Common myeloid progenitor, CD34-positive (primary cell): ENCODE measurements around the gene MAGEF1.
A peak's percentile ranks its signal among the peaks of the same experiment; 100 is the strongest.

ENCODE experiments used
- CTCF ChIA-PET: fragments of 350-600 bp; sonication (Branson Sonifier 250); formaldehyde crosslinking; loops from one replicate; lab custom pipeline; 2021; ENCODE audit warnings: antibody characterized with exemption; lab: Charles Lee
- POLR2A ChIA-PET: fragments of 350-600 bp; sonication (Branson Sonifier 250); formaldehyde crosslinking; loops from one replicate; lab custom pipeline; 2021; ENCODE audit warnings: antibody characterized with exemption; lab: Charles Lee
- DNase-seq, 3 donors: peaks; one replicate each; pipeline versions ENCODE4 v3.0.0 to v3.0.0-alpha.2; 2013
- H3K27ac ChIP-seq, 2 experiments: 1 replicate in 1 of 2; 2 replicates in 1 of 2; pipeline ENCODE4 v1.7.0; 2013; ENCODE audit warnings: inconsistent platforms in 2 of 2, low read length in 2 of 2, mild to moderate bottlenecking in 2 of 2, low read depth in 1 of 2, moderate library complexity in 1 of 2; ENCODE audit not compliant: severe bottlenecking in 2 of 2, insufficient read depth in 1 of 2, poor library complexity in 1 of 2
- H3K27me3 ChIP-seq, 5 experiments: replicated peaks in 2 of 5; 1 replicate in 3 of 5; 2 replicates in 2 of 5; pipeline versions ENCODE4 v1.6.1 to v1.7.0; 2013; ENCODE audit warnings: low read length in 4 of 5, mild to moderate bottlenecking in 2 of 5, moderate library complexity in 2 of 5, inconsistent platforms in 1 of 5; ENCODE audit not compliant: insufficient read depth in 5 of 5, control insufficient read depth in 4 of 5
- H3K36me3 ChIP-seq, 4 experiments: 1 replicate in 2 of 4; 2 replicates in 2 of 4; pipeline versions ENCODE4 v1.6.1 to v1.7.0; 2013; ENCODE audit warnings: low read length in 3 of 4, control low read depth in 1 of 4, mild to moderate bottlenecking in 1 of 4; ENCODE audit not compliant: control insufficient read depth in 4 of 4, insufficient read depth in 4 of 4
- H3K4me1 ChIP-seq, 4 experiments: 1 replicate in 3 of 4; 2 replicates in 1 of 4; pipeline versions ENCODE4 v1.6.1 to v1.7.1; 2013; ENCODE audit warnings: low read length in 3 of 4, mild to moderate bottlenecking in 3 of 4, control low read depth in 1 of 4, inconsistent platforms in 1 of 4, moderate library complexity in 1 of 4; ENCODE audit not compliant: control insufficient read depth in 4 of 4, insufficient read depth in 4 of 4; ENCODE audit errors: control extremely low read depth in 1 of 4
- H3K4me3 ChIP-seq, 7 experiments: 1 replicate in 4 of 7; 2 replicates in 3 of 7; pipeline versions ENCODE4 v1.5.1 to v1.7.0; 2013; ENCODE audit warnings: mild to moderate bottlenecking in 7 of 7, low read length in 6 of 7, moderate library complexity in 6 of 7, inconsistent platforms in 2 of 7, low read depth in 2 of 7, control low read depth in 1 of 7; ENCODE audit not compliant: insufficient read depth in 4 of 7, control insufficient read depth in 1 of 7; ENCODE audit errors: extremely low read depth in 1 of 7
- H3K9me3 ChIP-seq, 5 experiments: 1 replicate in 4 of 5; 2 replicates in 1 of 5; pipeline versions ENCODE4 v1.6.1 to v1.7.1; 2013; ENCODE audit warnings: low read length in 4 of 5, mild to moderate bottlenecking in 2 of 5, inconsistent platforms in 1 of 5, low read depth in 1 of 5, moderate library complexity in 1 of 5; ENCODE audit not compliant: control insufficient read depth in 4 of 5, insufficient read depth in 2 of 5; ENCODE audit errors: control extremely low read depth in 1 of 5
- WGBS: methylation state at CpG from one replicate; pipeline ENCODE4 v1.1.5; 2013; ENCODE audit not compliant: insufficient coverage; 5-methylcytosine and 5-hydroxymethylcytosine counted together

The MAGEF1 gene

DNA sequence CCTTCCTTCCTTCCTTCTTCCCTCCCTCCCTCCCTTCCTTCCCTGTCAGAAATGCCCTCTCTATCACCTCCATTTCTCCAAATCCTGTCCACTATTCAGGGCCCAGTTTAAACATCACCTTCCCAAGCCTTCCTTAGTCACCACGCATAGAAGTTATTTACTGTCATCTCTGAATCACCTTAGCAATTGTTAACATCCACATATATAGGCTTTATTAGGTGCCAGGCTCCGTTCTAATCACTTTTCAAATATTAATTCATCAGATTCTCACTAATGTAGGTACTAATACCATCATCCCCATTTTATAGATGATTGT, 1.1 kb upstream of the MAGEF1 start:
- POLR2A ChIA-PET: interaction anchor here (0.7 to 1.4 kb wide), 3 partner anchors 44 to 129 kb away, joined by 3 read pairs; no protein-coding TSS in a partner anchor
- WGBS: 71% methylated on average over 1 of the region's 2 CpGs

DNA sequence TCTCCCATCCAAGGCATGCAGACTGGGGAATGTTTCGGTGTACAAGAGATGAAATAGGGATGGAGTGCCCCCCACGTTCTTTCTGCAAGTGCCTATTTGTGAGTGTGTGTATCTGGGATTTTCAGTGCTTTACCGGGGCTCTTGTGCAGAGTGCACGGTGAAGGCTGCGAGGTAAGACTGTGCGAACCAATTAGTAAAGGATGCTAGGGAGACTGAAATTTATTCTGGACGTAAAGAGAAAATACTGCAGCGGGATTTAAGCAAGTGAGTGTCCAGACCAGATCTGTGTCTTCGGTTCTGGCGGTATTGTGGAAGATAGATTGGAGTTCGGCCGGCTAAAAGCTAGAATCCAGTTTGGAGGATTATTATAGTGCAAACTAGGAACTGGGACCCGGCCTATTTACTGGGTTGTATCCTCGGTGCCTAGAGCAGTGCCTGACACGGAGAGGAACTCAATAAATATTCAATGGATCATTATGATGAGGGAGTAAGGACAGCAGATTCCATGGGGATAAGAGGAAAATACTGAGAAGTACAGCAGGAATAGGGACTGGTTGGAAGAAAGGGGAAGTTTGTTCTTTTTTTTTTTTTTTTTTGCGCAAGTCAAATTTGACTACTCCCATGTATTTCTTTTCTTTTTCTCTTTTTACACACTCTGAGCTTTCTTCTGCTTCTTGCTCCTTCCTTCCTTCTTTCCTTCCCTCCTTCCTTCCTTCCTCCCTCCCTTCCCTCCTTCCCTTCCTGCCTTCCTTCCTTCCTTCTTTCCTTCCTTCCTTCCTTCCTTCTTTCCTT, 580 bp upstream of the MAGEF1 start:
- peaks cover 0 to under 1% (median 0%) of the 10 kb centered on the region in 5 experiments for H3K9me3 ChIP-seq
- no peaks in the 10 kb centered on the region for H3K27me3 ChIP-seq
- peak overlapping the region in 1 of 2 experiments; percentile 55 for H3K27ac ChIP-seq
- H3K36me3 ChIP-seq: peaks cover 2 to 18% (median 3%) of the 10 kb centered on the region in 4 experiments
- DNase-seq: peak in 1 of 3 donors; percentile 80
- H3K4me1 ChIP-seq: peaks cover 6 to 53% (median 29%) of the 10 kb centered on the region in 4 experiments
- peak overlapping the region; percentile 67 to 86 (median 75) for H3K4me3 ChIP-seq
- CTCF ChIA-PET: interaction anchor here (1.0 to 2.0 kb wide), 4 partner anchors 12 to 151 kb away, joined by 3 to 6 read pairs (median 3); partner anchors contain the start of gene EPHB3
- POLR2A ChIA-PET: interaction anchor here (0.7 to 1.5 kb wide), 4 partner anchors 24 to 129 kb away, joined by 3 to 5 read pairs (median 3); no protein-coding TSS in a partner anchor
- WGBS: 0% methylated on average over 14 of the region's 16 CpGs

More for the DNA sequence above, 1.1 kb upstream of the MAGEF1 start:
- Histone ChIP-seq H3K27me3 (no peaks in the 10 kb centered on the region), H3K27ac (peak overlapping the region in 1 of 2 experiments; percentile 55), H3K4me1 (peaks cover 6 to 53% (median 29%) of the 10 kb centered on the region in 4 experiments), H3K36me3 (peaks cover 0 to 12% (median 2%) of the 10 kb centered on the region in 4 experiments), H3K9me3 (no peaks in the 10 kb centered on the region), H3K4me3 (no peak overlapping the region)
- DNase-seq: peak in 1 of 3 donors; percentile 27
- CTCF ChIA-PET: interaction anchor here (1.0 to 2.0 kb wide), 7 partner anchors 11 to 152 kb away, joined by 3 to 6 read pairs (median 3); partner anchors contain the start of gene EPHB3

DNA sequence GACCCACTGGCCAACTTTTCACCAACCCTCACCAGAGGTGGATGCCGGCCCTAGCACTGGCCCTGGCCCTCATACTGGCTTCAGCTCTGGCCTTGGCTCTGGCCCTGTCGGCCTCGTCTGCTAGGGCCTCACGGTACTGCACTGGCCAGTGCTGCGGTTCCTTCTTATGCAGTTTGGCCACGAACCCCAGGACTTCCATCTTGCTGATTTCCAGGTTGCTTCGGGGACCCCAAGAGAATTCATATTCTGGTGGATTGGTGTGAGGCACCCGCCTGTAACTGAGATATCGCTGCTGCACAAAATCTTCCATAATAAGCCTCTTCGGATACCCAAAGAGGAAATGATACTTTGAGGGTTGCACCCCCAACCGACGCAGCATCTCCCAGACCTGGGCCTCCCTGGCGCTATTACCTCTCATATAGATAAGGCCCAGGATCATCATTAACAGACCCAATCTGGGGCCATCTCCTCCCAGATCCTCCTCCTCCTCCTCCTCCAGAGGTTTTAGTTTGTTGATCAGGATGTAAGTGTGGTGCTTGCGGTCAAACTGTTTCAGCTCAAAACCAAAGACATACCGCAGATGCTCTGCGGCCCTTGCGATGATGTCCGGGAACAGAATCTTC, 883 bp downstream of the MAGEF1 start:
- peaks cover 6 to 47% (median 29%) of the 10 kb centered on the region in 4 experiments for H3K4me1 ChIP-seq
- H3K27ac ChIP-seq: peak overlapping the region; percentile 58 to 74
- no peaks in the 10 kb centered on the region for H3K27me3 ChIP-seq
- peaks cover 0 to 10% (median 2%) of the 10 kb centered on the region in 5 experiments for H3K9me3 ChIP-seq
- CTCF ChIA-PET: interaction anchor here (1.2 to 1.7 kb wide), 4 partner anchors 14 to 108 kb away, joined by 3 to 5 read pairs (median 3); no protein-coding TSS in a partner anchor
- WGBS: 5% methylated on average over 15 of the region's 18 CpGs
- H3K36me3 ChIP-seq: peaks cover 3 to 18% (median 5%) of the 10 kb centered on the region in 4 experiments
- POLR2A ChIA-PET: interaction anchor here (0.5 to 1.5 kb wide), 4 partner anchors 23 to 349 kb away, joined by 3 to 7 read pairs (median 4); partner anchors contain the start of genes CLCN2 and POLR2H
- H3K4me3 ChIP-seq: peak overlapping the region; percentile 67 to 86 (median 75)
- peak in 1 of 3 donors; percentile 77 for DNase-seq

DNA sequence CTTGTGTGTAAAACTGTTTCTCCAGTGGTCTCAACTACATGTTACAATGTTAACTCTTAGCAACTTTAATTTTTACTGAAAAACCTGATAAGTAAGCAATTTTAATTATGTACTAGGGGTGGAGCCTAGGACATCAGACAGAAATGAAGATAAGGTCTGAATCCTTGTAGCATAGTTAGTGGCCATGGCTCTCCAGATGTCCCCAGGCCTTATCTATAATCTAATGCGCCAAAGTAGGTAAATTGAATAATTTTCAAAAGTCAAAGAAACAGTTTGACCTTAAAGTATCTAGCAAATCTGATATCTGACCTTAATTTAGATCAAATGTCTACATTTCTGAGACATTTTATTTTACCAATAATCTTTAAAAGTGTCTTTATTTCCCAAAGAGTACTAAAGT, 8.2 kb downstream of the MAGEF1 start:
- Histone ChIP-seq H3K27ac (no peak overlapping the region), H3K36me3 (peaks cover 3 to 10% (median 5%) of the 10 kb centered on the region in 4 experiments), H3K27me3 (no peaks in the 10 kb centered on the region), H3K4me3 (no peak overlapping the region), H3K4me1 (no peaks in the 10 kb centered on the region), H3K9me3 (peaks cover 0 to 10% (median 2%) of the 10 kb centered on the region in 5 experiments)
- no peak for DNase-seq
- POLR2A ChIA-PET: no interaction called here
- CTCF ChIA-PET: interaction anchor here (1.1 kb wide), 1 partner anchor 26 kb away, joined by 4 read pairs; no protein-coding TSS in a partner anchor
- WGBS: no CpG with 5 or more reads among the region's 1 CpG

DNA sequence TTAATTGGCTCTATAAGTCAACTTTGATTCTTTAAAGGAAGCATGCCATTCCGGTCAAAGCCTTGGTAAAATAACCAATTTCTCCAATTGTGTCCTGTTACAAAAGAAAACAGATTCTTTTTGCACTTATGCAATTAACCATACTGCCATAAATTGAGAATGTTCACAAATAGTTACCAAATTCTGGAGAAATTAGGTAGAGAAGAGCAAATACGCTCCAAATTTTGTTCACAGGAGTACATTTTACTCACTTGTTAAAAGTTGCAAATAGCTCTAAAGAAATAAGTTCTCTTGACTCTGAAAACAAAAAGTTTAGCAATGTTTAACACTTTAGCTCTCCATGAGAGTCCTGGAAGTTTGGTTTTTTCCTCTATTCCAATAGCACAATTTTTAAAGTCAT, 11.1 kb downstream of the MAGEF1 start:
- Histone ChIP-seq H3K27ac (no peak overlapping the region), H3K4me3 (no peak overlapping the region), H3K27me3 (no peaks in the 10 kb centered on the region), H3K9me3 (no peaks in the 10 kb centered on the region), H3K4me1 (peaks cover 0 to 12% (median 0%) of the 10 kb centered on the region in 4 experiments), H3K36me3 (no peaks in the 10 kb centered on the region)
- ChIA-PET CTCF (no interaction called here), POLR2A (no interaction called here)
- no CpG with 5 or more reads among the region's 2 CpGs for WGBS
- DNase-seq: no peak

DNA sequence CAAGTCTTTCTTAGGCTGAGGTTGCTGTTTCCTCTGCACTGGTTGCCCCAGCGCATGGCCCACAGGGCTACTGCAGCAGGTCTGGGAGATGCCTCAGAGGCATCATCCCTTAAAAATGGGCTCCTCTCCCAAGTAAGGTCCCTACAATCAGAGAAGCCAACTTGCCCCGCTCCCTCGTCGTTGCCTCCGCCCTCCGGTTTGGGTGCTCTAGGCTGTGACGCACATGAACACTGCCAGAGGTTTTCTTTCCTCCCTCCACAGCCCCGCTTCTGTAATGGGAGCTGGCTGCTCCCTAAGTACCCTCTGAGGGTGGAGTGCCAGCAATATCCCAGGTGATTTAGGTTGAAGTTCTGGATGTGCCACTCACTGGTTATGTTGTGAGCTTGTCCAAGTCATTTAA, 14.0 kb downstream of the MAGEF1 start:
- Histone ChIP-seq H3K36me3 (no peaks in the 10 kb centered on the region), H3K9me3 (no peaks in the 10 kb centered on the region), H3K4me3 (no peak overlapping the region), H3K4me1 (peaks cover 0 to 27% (median 0%) of the 10 kb centered on the region in 4 experiments), H3K27ac (no peak overlapping the region), H3K27me3 (no peaks in the 10 kb centered on the region)
- DNase-seq: no peak
- POLR2A ChIA-PET: no interaction called here
- CTCF ChIA-PET: interaction anchor here (1.6 to 1.9 kb wide), 3 partner anchors 7 to 28 kb away, joined by 3 to 5 read pairs (median 3); no protein-coding TSS in a partner anchor
- 97% methylated on average over 7 of the region's 8 CpGs for WGBS
